ENCODE measurements around the gene MORN1. TPM values are rescaled to one million over a fixed set of nuclear protein-coding genes. Genes with fewer than 3 reads are reported as not detected.

The MORN1 gene
- total and polyA plus RNA-seq, 9 of the 15 experiments (the other 6 are each of a cell fraction or from before 2014, with no cell fraction given), result 0.24 to 9.3 (median 4.2) TPM

GRCh38 chr1:2412773-2413494 is 21.6 kb upstream of the MORN1 start (continued):
- TF ChIP-seq E2F4 (CRISPR knock-in tag; IDR thresholded peaks at IDR 0.05; ENCODE audit: low read depth) (no peak), ZNF24 (IDR thresholded peaks at IDR 0.05) (peak; percentile 26; the same call in 1 of the 2 replicates), ZNF507 (tag; conservative IDR thresholded peaks at IDR 0.05) (no peak), MXI1 (IDR thresholded peaks at IDR 0.05; ENCODE audit: low read depth, low read length) (no peak), TAL1 (IDR thresholded peaks at IDR 0.05) (no peak), JUND (IDR thresholded peaks at IDR 0.05; ENCODE audit: borderline replicate concordance, low read depth, low read length) (no peak), JUND (tag; IDR thresholded peaks at IDR 0.05; ENCODE audit: borderline replicate concordance, low read depth, low read length) (no peak), ZNF23 (CRISPR knock-in tag; IDR thresholded peaks at IDR 0.05) (no peak), ZKSCAN1 (IDR thresholded peaks at IDR 0.05; ENCODE audit: low read depth, low read length) (no peak; the same call in 1 of the 2 replicates), ZNF561 (CRISPR knock-in tag; conservative IDR thresholded peaks at IDR 0.05) (no peak), NCOA6 (IDR thresholded peaks at IDR 0.05) (no peak), FOXJ3 (CRISPR knock-in tag; IDR thresholded peaks at IDR 0.05) (no peak), FOXP1 (CRISPR knock-in tag; IDR thresholded peaks at IDR 0.05) (peak; percentile 56; the same call in 1 of the 2 replicates), CHCHD3 (CRISPR knock-in tag; IDR thresholded peaks at IDR 0.05) (no peak), ILF3 (IDR thresholded peaks at IDR 0.05; ENCODE audit: borderline replicate concordance) (no peak), ZNF695 (CRISPR knock-in tag; IDR thresholded peaks at IDR 0.05) (no peak), FIP1L1 (IDR thresholded peaks at IDR 0.05; ENCODE audit: low read depth, low read length, poor library complexity, severe bottlenecking) (no peak), MAFK (IDR thresholded peaks at IDR 0.05; ENCODE audit: low read length) (no peak), CREB3 (tag; conservative IDR thresholded peaks at IDR 0.05; ENCODE audit: low read depth) (no peak), HNRNPLL (IDR thresholded peaks at IDR 0.05; ENCODE audit: low read depth, low read length, poor library complexity, severe bottlenecking) (no peak), DIDO1 (tag; IDR thresholded peaks at IDR 0.05; ENCODE audit: low read depth) (no peak), MBD1 (CRISPR knock-in tag; IDR thresholded peaks at IDR 0.05) (no peak), ZFX (CRISPR knock-in tag; IDR thresholded peaks at IDR 0.05) (peak; percentile 59), PML (IDR thresholded peaks at IDR 0.05; ENCODE audit: low read length) (no peak), HNRNPH1 (optimal IDR thresholded peaks at IDR 0.05; ENCODE audit: low read depth, low read length) (no peak), BACH1 (tag; IDR thresholded peaks at IDR 0.05) (no peak), RBM22 (IDR thresholded peaks at IDR 0.05; ENCODE audit: low read depth, low read length, poor library complexity, severe bottlenecking) (no peak), ZKSCAN8 (CRISPR knock-in tag; IDR thresholded peaks at IDR 0.05) (no peak)

Data from K562 (cell line).